Loucy (cell line): Measurements from ENCODE around the gene MYOM3.

Experiments
- H2AFZ ChIP-seq: fragments of 200-600 bp; sonication (generic); 2 replicates; pipeline ENCODE4 v1.6.0; 2016; ENCODE audit warnings: antibody characterized with exemption, mild to moderate bottlenecking, low read length, moderate library complexity
- H3F3A ChIP-seq: fragments of 200-600 bp; 2 replicates; pipeline ENCODE4 v1.6.0; 2016; ENCODE audit warnings: antibody characterized with exemption, low read depth, mild to moderate bottlenecking
- H3K27me3 ChIP-seq: fragments of 200-600 bp; sonication (generic); 2 replicates; pipeline ENCODE4 v1.6.1; 2014; ENCODE audit warnings: low read length, mild to moderate bottlenecking; ENCODE audit not compliant: insufficient read depth, poor library complexity, severe bottlenecking
- H3K36me3 ChIP-seq: fragments of 200-600 bp; sonication (generic); 2 replicates; pipeline ENCODE4 v1.6.1; 2016; ENCODE audit warnings: low read length; ENCODE audit not compliant: insufficient read depth
- H3K4me1 ChIP-seq: fragments of 200-600 bp; sonication (generic); 2 replicates; pipeline ENCODE4 v1.5.1; 2014; ENCODE audit warnings: low read length, mild to moderate bottlenecking; ENCODE audit not compliant: insufficient read depth, poor library complexity, severe bottlenecking
- H3K4me2 ChIP-seq: fragments of 200-600 bp; sonication (generic); 2 replicates; pipeline ENCODE4 v1.6.0; 2014; ENCODE audit warnings: antibody characterized with exemption, low read length, low read depth, mild to moderate bottlenecking; ENCODE audit not compliant: poor library complexity, severe bottlenecking
- H3K4me3 ChIP-seq: fragments of 200-600 bp; sonication (generic); 2 replicates; pipeline ENCODE4 v1.5.1; 2014; ENCODE audit warnings: low read length, mild to moderate bottlenecking, mixed read lengths; ENCODE audit not compliant: poor library complexity, severe bottlenecking
- H3K79me2 ChIP-seq: fragments of 200-600 bp; sonication (generic); 2 replicates; pipeline ENCODE4 v1.6.1; 2014; ENCODE audit warnings: low read length; ENCODE audit not compliant: insufficient read depth
- H3K9ac ChIP-seq: fragments of 200-600 bp; sonication (generic); 2 replicates; pipeline ENCODE4 v1.6.0; 2014; ENCODE audit warnings: mild to moderate bottlenecking, low read depth, low read length, moderate library complexity; ENCODE audit not compliant: poor library complexity, severe bottlenecking
- H3K9me2 ChIP-seq: fragments of 200-600 bp; sonication (generic); replicated peaks from 2 replicates; pipeline ENCODE4 v1.6.1; 2016; ENCODE audit warnings: low read depth, low read length, mixed read lengths
- H3K9me3 ChIP-seq: fragments of 200-600 bp; sonication (generic); 2 replicates; pipeline ENCODE4 v1.6.1; 2014; ENCODE audit warnings: mild to moderate bottlenecking, antibody characterized with exemption, low read length, low read depth; ENCODE audit not compliant: insufficient read depth
- H4K20me1 ChIP-seq: fragments of 200-600 bp; sonication (generic); 2 replicates; pipeline ENCODE4 v1.6.0; 2014; ENCODE audit warnings: antibody characterized with exemption, low read length, mild to moderate bottlenecking; ENCODE audit not compliant: insufficient read depth, poor library complexity, severe bottlenecking
- CTCF ChIP-seq: fragments of 200-600 bp; sonication (generic); conservative IDR thresholded peaks from 2 replicates; pipeline ENCODE4 v1.5.1; 2014; ENCODE audit warnings: mild to moderate bottlenecking, antibody characterized with exemption, low read length
- EZH2phosphoT487 ChIP-seq: fragments of 200-600 bp; IDR thresholded peaks from 2 replicates; pipeline ENCODE4 v1.6.1; 2018; ENCODE audit warnings: antibody characterized with exemption, mild to moderate bottlenecking, moderate library complexity, borderline replicate concordance

The MYOM3 gene

GRCh38 chr1:24101796-24102586, 9.9 kb downstream of the MYOM3 start:
- Histone ChIP-seq H3K27me3 (no peaks in the 10 kb centered on the region), H3K36me3 (no peaks in the 10 kb centered on the region), H3K79me2 (no peaks in the 10 kb centered on the region), H3K4me1 (no peaks in the 10 kb centered on the region), H3K4me3 (no peak overlapping the region), H3K4me2 (no peak overlapping the region), H3K9ac (no peak overlapping the region), H2AFZ (no peak overlapping the region), H3K9me3 (no peaks in the 10 kb centered on the region), H3K9me2 (no peaks in the 10 kb centered on the region), H4K20me1 (no peaks in the 10 kb centered on the region), H3F3A (no peaks in the 10 kb centered on the region)
- TF ChIP-seq EZH2phosphoT487 (no peak), CTCF (no peak)

- Histone ChIP-seq H3K4me3 (no peak overlapping the region), H3K27me3 (no peaks in the 10 kb centered on the region), H3F3A (no peaks in the 10 kb centered on the region), H3K9me3 (no peaks in the 10 kb centered on the region), H4K20me1 (no peaks in the 10 kb centered on the region), H3K4me2 (no peak overlapping the region), H3K79me2 (no peaks in the 10 kb centered on the region), H3K36me3 (no peaks in the 10 kb centered on the region), H2AFZ (no peak overlapping the region), H3K9ac (no peak overlapping the region), H3K9me2 (no peaks in the 10 kb centered on the region), H3K4me1 (no peaks in the 10 kb centered on the region)
- TF ChIP-seq EZH2phosphoT487 (no peak), CTCF (no peak)
Observed at GRCh38 chr1:24100945-24101737, 10.8 kb downstream of the MYOM3 start.

- Histone ChIP-seq H3F3A (no peaks in the 10 kb centered on the region), H2AFZ (no peak overlapping the region), H4K20me1 (no peaks in the 10 kb centered on the region), H3K27me3 (no peaks in the 10 kb centered on the region), H3K4me2 (no peak overlapping the region), H3K9me2 (no peaks in the 10 kb centered on the region), H3K4me1 (no peaks in the 10 kb centered on the region), H3K9me3 (no peaks in the 10 kb centered on the region), H3K36me3 (no peaks in the 10 kb centered on the region), H3K4me3 (no peak overlapping the region), H3K9ac (no peak overlapping the region), H3K79me2 (no peaks in the 10 kb centered on the region)
- TF ChIP-seq EZH2phosphoT487 (no peak), CTCF (no peak)
Observed at GRCh38 chr1:24098943-24099638, 12.8 kb downstream of the MYOM3 start.
